HUDEP-2 (cell line): ENCODE data around the gene WDR81.
A peak's percentile ranks its signal among the peaks of the same experiment; 100 is the strongest.
"Not testable (repeated sequence)": the region's sequence is repeated elsewhere in the genome, so short reads cannot be mapped to it uniquely, and the experiment has no call there.

ENCODE experiments used
- DNase-seq, 76 experiments: peaks; one replicate each; lab custom pipeline; 2025; ENCODE audit not compliant: unreplicated experiment in 76 of 76; lab: John Stamatoyannopoulos, UW

WDR81 gene

GRCh38 chr17:1724351-1724868 is at the start of gene WDR81:
WDR81 (plus strand) TSS chr17:1724704; CDS start chr17:1724960, 256 bp downstream.
- peak in 72 of 76 experiments; percentile 29 to 88 (median 76) for DNase-seq

- DNase-seq, result no peak
Observed at GRCh38 chr17:1676401-1676800, 48.1 kb upstream of the WDR81 start.

GRCh38 chr17:1683459-1683858 is 41.0 kb upstream of the WDR81 start:
- DNase-seq, result peak in 1 of 76 experiments; percentile 2

GRCh38 chr17:1684378-1685189 is 39.9 kb upstream of the WDR81 start, which contains the start of gene PRPF8:
PRPF8 (minus strand) TSS chr17:1684867; CDS start chr17:1684571, 296 bp downstream.
- peak; percentile 41 to 98 (median 95) for DNase-seq

- no peak for DNase-seq
Observed at GRCh38 chr17:1686086-1686485, 38.4 kb upstream of the WDR81 start.

- DNase-seq, result not testable (repeated sequence)
Observed at GRCh38 chr17:1688405-1688804, 36.1 kb upstream of the WDR81 start.

- no peak for DNase-seq
Observed at GRCh38 chr17:1690544-1691221, 33.8 kb upstream of the WDR81 start.

- no peak for DNase-seq
Observed at GRCh38 chr17:1693339-1693738, 31.2 kb upstream of the WDR81 start.

GRCh38 chr17:1695365-1695764 is 29.1 kb upstream of the WDR81 start:
- DNase-seq, result no peak

- DNase-seq, result no peak
Observed at GRCh38 chr17:1697681-1698080, 26.8 kb upstream of the WDR81 start.

GRCh38 chr17:1699891-1700290 is 24.6 kb upstream of the WDR81 start:
- DNase-seq, result not testable (repeated sequence)

- no peak for DNase-seq
Observed at GRCh38 chr17:1703063-1703462, 21.4 kb upstream of the WDR81 start.

- peak in 12 of 76 experiments; percentile 12 to 47 (median 24) for DNase-seq
Observed at GRCh38 chr17:1705004-1705403, 19.5 kb upstream of the WDR81 start.

GRCh38 chr17:1707107-1707506 is 17.4 kb upstream of the WDR81 start:
- no peak for DNase-seq

- DNase-seq, result not testable (repeated sequence)
Observed at GRCh38 chr17:1708791-1709346, 15.6 kb upstream of the WDR81 start.

GRCh38 chr17:1709403-1709951 is 15.0 kb upstream of the WDR81 start:
- no peak for DNase-seq

- DNase-seq, result peak in 3 of 76 experiments; percentile 5 to 13 (median 9)
Observed at GRCh38 chr17:1709971-1710806, 14.3 kb upstream of the WDR81 start, which contains the start of gene TLCD2. TLCD2 (minus strand) TSS chr17:1710377; CDS start chr17:1710242, 135 bp downstream.

GRCh38 chr17:1710807-1711553 is 13.5 kb upstream of the WDR81 start:
- peak in 1 of 76 experiments; percentile 8 for DNase-seq

GRCh38 chr17:1711804-1712203 is 12.7 kb upstream of the WDR81 start:
- no peak for DNase-seq
